Hematopoietic multipotent progenitor cell treated with erythropoietin and hydrocortisone succinate and interleukin-3 and kit ligand, for 4 days (in vitro differentiated cells): ENCODE results near the gene FKBP8.
A peak's percentile ranks its signal among the peaks of the same experiment; 100 is the strongest.
"Not testable (repeated sequence)": the region's sequence is repeated elsewhere in the genome, so short reads cannot be mapped to it uniquely, and the experiment has no call there.

Experiments
- DNase-seq: peaks from one replicate; pipeline ENCODE4 v3.0.0-alpha.2; 2015

Gene FKBP8

DNA sequence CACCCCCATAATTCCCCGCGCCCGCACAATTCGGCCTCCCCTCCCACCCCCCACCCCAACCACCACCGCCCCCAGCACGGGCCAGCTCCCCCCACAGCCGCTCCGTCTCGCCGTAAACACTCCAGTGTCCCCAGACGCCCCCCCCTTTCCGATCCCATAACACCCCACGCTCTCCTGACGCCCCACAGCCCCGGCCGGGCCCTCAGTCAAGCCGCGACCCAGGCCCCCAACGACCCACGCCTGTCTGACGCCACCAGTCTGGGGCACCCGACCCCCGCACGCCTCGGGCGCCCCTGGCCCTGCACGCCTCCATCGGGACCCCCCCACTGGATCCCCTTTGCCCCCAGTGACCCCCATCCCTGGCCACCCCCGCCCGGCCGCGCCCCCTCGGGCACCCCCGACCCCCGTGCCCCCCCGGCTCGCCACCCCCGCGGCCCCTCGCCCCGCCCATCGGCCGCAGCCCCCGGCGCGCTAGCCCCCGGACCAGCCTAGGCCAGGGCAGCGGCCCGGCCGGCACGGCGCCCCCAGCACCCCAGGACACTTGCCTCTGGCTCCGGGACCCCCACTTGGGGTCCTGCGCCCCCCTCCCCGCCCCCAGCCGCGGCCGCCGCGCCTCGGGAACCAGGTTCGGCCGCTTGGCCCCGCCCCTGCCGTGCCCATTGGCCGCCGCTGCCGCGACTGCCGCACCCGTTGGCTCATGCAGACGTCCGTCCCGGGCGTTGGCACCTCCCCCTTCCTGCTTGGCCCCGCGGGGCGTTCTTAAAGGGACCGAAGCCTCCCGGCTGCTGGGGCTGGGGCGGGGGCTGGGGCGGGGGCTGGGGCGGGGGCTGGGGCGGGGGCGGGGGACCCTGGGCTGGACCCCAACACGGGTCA, at the start of gene FKBP8:
FKBP8 (minus strand) TSS at position 633 of the 873 bp plus-strand sequence. CDS start 1,603 bp downstream, outside the sequence.
- DNase-seq: peak; percentile 97

DNA sequence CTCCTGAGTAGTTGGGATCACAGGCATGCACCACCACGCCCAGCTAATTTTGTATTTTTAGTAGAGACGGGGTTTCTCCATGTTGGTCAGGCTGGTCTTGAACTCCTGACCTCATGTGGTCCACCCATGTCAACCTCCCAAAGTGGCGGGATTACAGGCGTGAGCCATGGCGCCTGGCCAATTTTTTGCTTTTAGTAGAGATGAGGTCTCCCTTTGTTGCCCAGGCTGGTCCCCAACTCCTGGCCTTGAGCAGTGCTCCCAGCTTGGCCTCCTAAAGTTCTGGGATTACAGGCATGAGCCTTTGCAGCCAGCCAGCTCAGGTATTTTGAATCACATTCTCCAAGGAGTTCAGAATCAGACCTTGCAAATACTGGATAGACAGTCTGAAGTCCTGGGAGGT, 49.4 kb upstream of the FKBP8 start:
- not testable (repeated sequence) for DNase-seq

DNA sequence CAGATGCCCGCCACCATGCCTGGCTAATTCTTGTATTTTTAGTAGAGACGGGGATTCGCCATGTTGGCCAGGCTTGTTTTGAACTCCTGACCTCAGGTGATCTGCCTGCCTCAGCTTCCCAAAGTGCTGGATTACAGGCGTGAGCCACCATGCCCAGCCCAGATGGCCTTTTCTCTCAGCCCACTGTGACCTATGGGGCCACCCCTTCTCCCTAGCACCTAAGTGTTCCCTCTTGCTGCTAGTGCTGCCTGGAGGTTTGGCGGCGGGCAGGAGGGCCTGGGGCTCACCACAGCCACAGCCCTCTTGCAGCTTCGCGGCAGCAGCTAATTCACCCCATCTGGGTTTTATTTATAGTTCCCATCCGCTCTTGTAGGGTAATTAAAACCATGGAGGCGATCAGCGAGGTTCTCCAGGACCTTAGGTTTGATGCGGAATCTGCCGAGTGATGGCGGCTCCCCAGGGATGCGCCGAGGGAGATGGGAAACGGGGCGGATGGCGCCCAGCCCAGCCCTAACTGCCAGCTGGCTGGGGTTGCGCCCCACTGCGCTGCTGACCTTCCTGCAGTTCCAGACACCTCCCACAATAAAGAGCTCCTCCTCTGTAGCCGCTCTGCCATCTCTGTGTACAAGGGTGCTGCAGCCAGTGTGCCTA, 48.5 kb upstream of the FKBP8 start:
- no peak for DNase-seq

DNA sequence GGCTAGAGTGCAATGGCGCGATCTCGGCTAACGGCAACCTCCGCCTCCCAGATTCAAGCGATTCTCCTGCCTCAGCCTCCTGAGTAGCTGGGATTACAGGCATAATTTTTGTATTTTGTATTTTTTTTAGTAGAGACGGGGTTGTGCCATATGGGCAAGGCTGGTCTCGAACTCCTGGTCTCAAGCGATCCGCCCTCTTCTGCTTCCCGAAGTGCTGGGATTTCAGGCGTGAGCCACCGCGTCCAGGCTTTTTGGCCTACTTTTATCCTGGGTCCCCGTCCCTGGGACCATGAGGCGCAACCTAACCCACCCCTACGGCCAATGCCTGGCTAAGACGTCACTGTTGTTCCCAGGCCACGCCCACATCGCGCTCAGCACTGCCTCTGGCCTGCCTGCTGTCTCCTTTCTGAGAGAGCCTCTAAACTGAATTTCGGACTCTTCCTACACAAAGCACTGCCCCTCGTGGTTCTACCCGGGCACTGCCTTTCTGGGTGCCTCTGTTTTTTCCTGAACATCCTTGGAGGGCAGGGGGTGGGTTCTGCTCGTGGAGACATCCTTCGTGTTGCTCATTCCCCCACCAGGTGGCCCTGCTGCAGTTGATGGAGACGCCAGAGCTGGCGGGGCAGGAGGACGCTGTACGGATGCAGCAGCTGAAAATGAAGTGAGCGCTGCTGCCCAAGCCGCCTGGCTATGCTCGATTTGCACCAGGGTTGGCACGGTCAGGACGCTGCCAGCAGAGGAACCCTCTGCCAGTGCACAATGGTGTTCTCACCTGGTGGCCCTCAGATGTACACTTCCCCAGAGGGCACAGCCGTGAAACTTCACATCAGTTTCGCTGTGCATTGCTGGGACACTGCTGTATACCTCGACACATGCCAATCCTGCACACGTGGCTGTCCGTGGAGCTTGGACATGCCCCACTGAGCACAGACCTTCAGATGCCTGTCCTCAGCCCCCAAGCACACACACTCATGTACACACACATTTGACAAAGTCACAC, 47.2 kb upstream of the FKBP8 start:
- peak; percentile 68 for DNase-seq

DNA sequence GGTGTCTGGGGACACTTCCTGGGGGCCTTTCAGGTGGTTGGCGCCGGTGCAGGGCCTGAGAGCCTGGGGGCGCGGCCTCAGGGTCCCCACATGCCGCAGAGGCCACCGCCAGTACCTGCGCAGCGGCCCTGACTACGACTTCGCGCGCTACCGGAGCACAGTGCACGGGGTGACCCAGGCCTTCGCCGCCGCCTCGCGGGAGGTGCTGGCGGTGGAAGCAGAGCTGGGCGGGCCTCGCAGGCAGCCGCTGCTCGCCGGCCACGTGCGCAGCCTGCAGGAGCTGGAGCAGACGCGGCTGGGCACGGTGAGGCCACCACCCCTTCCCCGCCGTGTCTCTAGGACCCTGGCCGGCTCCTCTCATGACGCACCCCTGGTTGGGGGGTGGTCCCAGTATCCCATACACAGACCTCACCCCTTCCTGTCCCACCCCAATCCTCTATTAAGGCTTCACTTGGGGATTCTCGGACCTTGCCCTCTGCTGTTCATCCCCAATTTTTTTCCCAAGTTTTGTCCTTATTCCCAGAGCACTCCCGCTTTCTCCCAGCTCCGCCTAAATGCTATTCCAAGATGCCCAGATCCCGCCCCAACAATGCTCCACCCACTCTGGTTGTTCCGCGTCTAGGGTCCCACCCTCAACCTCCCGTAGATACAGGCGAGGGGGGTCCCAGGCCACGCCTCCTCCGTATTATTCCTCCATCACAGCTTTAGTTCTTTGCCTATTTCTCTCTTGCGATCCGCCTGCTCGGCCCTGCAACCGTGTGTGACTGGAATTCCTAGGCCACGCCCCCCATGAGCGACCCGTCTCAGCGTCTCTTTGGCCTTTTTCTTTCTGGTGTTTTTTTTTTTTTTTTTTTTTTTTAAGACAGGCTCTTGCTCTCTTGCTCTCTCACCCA, 46.3 kb upstream of the FKBP8 start:
- peak; percentile 89 for DNase-seq

GRCh38 chr19:18588611-18589379, 45.4 kb upstream of the FKBP8 start, which contains the start of gene REX1BD:
REX1BD (plus strand) TSS chr19:18588798; CDS start chr19:18588802, 4 bp downstream.
- DNase-seq: peak; percentile 95

- no peak for DNase-seq
These were observed 44.7 kb upstream of the FKBP8 start for GRCh38 chr19:18587962-18588610.

DNA sequence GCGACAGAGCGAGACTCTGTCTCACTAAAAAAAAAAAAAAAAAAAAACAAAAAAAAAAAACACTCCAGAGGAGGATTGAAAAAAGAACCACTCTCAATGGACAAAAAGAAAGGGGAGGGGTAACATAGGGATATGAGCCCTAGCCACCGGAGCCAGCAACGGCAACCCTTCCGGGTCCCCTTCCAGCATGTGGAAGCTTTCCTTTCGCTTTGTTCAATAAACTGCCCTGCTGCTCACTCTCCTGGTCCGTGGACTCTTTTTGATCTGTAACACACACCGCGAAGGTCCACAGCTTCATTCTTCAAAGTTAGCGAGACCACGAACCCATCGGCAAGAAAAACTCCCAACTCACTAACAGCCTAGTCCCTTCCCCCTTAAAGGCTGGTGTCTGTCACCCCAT, 44.2 kb upstream of the FKBP8 start:
- no peak for DNase-seq

- peak; percentile 63 for DNase-seq
These were observed 42.9 kb upstream of the FKBP8 start for GRCh38 chr19:18586306-18586705.

- DNase-seq: no peak
These were observed 36.9 kb upstream of the FKBP8 start for GRCh38 chr19:18580311-18580710.

DNA sequence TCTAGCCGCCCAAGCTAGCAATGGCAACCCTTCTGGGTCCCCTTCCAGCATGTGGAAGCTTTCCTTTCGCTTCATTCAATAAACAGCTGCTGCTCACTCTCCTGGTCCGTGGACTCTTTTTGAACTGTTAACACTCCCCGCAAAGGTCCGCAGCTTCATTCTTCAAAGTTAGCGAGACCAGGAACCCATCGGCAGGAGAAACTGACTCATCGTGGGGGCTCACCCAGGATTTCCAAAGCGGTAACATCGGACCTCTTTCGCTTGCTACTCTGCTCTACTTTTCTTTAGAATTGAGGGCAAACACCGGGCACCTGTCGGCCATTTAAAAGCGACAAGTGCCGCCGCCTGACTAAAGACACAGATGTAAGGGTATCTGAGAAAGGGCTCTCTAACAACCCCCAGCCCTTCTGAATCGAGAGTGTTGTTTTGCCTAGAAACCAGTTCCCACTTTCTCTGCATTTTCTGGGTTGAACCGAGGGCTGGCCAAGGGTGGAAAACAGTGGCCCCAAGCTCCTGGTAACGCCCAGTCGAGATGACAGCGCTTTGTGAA, 34.1 kb upstream of the FKBP8 start:
- no peak for DNase-seq

- DNase-seq: no peak
These were observed 33.0 kb upstream of the FKBP8 start for GRCh38 chr19:18576383-18576782.

GRCh38 chr19:18574691-18575291, 31.4 kb upstream of the FKBP8 start:
- DNase-seq: no peak

DNA sequence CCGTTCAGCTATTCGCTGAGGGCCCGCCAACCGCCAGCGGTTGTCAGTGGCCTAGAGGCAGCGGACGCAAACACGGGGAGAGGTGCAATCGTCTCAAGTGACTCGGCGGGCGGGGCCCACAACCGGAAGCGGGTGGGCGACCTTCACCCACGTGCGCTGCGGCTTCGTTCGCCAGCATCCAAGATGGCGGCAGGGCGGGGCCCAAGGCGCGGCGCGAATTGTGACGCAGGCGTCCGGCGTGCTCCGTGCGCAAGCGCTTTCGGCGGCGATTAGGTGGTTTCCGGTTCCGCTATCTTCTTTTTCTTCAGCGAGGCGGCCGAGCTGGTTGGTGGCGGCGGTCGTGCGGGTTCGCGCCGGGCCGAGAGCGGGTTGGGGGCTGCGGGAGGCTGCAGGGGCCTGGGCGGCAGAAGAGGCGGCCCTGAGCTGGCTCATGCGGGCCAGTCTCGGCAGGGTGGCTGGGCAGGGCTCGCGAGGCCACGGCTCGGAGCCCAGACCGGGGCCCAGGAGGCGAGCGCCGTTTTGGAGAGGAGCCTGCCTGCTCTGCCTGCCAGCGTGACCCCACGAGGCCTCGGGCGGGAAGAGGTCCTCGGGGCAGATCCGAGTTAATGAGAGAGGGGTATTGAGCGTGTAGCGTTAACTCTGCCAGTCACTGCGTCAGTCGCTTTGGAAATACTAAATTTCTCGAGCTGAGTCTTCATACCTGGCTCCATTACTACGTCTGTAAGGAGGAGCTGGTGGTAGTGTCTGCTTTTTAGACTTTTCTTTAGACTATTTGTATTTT, 28.4 kb upstream of the FKBP8 start, which contains the start of gene UBA52:
UBA52 (plus strand) TSS at position 294 of the 781 bp plus-strand sequence. CDS start 1,444 bp downstream, outside the sequence.
- DNase-seq: peak; percentile 99

DNA sequence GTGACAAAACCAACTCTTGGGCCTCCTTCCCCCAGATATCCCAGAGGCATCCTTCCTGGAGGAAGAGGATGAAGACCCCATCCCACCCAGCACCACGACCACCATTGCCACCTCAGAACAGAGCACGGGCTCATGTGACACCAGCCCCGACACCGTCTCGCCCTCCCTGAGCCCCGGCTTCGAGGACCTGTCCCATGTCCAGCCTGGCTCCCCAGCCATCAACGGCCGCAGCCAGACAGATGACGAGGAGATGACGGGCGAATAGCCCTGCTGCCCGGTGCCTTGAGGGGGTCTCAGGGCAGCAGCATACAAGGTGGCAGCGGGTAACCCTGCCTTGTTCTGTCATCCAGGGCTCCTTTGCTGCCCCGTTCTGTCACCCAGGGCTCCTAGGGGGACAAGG, 25.0 kb upstream of the FKBP8 start:
- no peak for DNase-seq

DNA sequence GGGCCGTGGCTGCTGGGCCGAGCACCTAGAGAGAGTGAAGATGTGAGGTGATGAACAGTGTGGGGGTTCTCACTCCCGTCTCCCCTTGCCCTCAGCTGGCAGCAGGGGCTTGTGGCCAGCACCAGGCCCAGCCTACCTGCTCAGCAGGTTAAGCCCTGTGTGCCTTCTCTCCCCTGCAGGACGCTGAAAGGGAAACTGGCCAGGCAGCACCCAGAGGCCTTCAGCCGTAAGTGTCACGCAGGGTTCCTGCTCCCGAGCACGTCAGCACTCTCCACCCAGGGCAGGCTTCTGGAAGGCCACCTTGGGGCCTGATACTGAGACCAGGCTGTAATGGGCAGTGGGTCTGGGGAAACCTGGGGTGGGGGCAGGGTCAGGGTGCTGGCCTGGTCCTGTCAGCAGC, 23.6 kb upstream of the FKBP8 start:
- no peak for DNase-seq

GRCh38 chr19:18562086-18562485, 18.7 kb upstream of the FKBP8 start:
- no peak for DNase-seq

DNA sequence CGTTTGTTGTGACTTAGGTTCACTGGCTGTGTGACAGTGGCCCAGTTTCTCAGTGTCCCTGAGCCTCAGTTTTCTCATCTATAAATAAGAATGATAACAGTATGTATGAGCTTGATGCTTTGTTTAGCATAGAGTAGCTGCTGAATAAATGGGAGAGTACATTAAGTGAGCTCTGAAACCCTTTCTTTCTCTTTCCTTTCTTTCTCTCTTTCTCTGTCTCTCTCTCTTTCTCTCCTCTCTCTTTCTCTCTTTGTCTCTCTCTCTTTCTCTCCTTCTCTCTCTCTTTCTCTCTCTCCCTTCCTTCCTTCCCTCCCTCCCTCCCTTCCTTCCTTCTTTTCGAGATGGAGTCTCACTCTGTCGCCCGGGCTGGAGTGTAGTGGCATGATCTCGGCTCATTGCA, 16.3 kb upstream of the FKBP8 start:
- no peak for DNase-seq

- DNase-seq: peak; percentile 23
These were observed 15.2 kb upstream of the FKBP8 start for GRCh38 chr19:18558604-18559003.
